HEK293 (cell line): ENCODE measurements around the gene HTT.

ENCODE experiments used
- CTCF ChIA-PET: fragments of 350-600 bp; formaldehyde crosslinking; extraction: SDS; loops from one replicate; lab custom pipeline; 2021; ENCODE audit warnings: antibody characterized with exemption; lab: Yijun Ruan, JAX
- POLR2A ChIA-PET: fragments of 300-600 bp; formaldehyde crosslinking; extraction: SDS; loops from one replicate; lab custom pipeline; 2020; ENCODE audit warnings: antibody characterized with exemption, inconsistent platforms; lab: Yijun Ruan, JAX
- H3K27ac ChIP-seq: fragments of 200-500 bp; sonication (Bioruptor generic); 2 replicates; pipeline ENCODE4 v1.5.1; 2014; ENCODE audit warnings: low read depth, low read length, control low read depth, inconsistent platforms; ENCODE audit errors: extremely low read depth
- H3K36me3 ChIP-seq, 2 experiments: fragments of 200-500 bp in 1 of 2; sonication (Bioruptor generic) in 1 of 2; 1 replicate in 1 of 2; 2 replicates in 1 of 2; pipeline ENCODE4 v1.5.1; 2014 to 2017; ENCODE audit warnings: inconsistent platforms in 2 of 2, low read length in 2 of 2; ENCODE audit not compliant: control insufficient read depth in 2 of 2, insufficient read depth in 1 of 2
- H3K4me1 ChIP-seq: fragments of 200-500 bp; sonication (Bioruptor generic); 2 replicates; pipeline ENCODE4 v1.5.1; 2014; ENCODE audit warnings: mild to moderate bottlenecking, low read length, inconsistent platforms; ENCODE audit not compliant: control insufficient read depth, insufficient read depth
- H3K4me3 ChIP-seq: 2 replicates; pipeline ENCODE4 v1.5.1; 2011; ENCODE audit warnings: low read depth, mild to moderate bottlenecking, control low read depth, low read length, moderate library complexity
- H3K9me3 ChIP-seq: fragments of 200-500 bp; sonication (Bioruptor generic); 2 replicates; pipeline ENCODE4 v1.5.1; 2014; ENCODE audit warnings: low read depth, low read length, inconsistent platforms; ENCODE audit not compliant: control insufficient read depth, insufficient read depth
- FEZF1 ChIP-seq: fragments of 450-650 bp; formaldehyde crosslinking; IDR thresholded peaks from 2 replicates; pipeline ENCODE4 v1.5.1; 2016; ENCODE audit warnings: missing biosample characterization, missing genetic modification characterization
- KLF16 ChIP-seq: fragments of 450-650 bp; formaldehyde crosslinking; IDR thresholded peaks from 2 replicates; pipeline ENCODE4 v1.5.1; 2017; ENCODE audit warnings: missing biosample characterization, missing genetic modification characterization
- KLF7 ChIP-seq: fragments of 450-650 bp; formaldehyde crosslinking; IDR thresholded peaks from 2 replicates; pipeline ENCODE4 v1.5.1; 2016; ENCODE audit warnings: missing biosample characterization, missing genetic modification characterization, borderline replicate concordance
- KLF8 ChIP-seq: fragments of 450-650 bp; formaldehyde crosslinking; IDR thresholded peaks from 2 replicates; pipeline ENCODE4 v1.5.1; 2016; ENCODE audit warnings: missing biosample characterization, missing genetic modification characterization
- MYNN ChIP-seq: fragments of 450-650 bp; formaldehyde crosslinking; IDR thresholded peaks from 2 replicates; pipeline ENCODE4 v1.5.1; 2016; ENCODE audit warnings: missing biosample characterization, missing genetic modification characterization, borderline replicate concordance
- ZBTB17 ChIP-seq: fragments of 450-650 bp; formaldehyde crosslinking; IDR thresholded peaks from 2 replicates; pipeline ENCODE4 v1.5.1; 2016; ENCODE audit warnings: missing biosample characterization, missing genetic modification characterization
- ZBTB26 ChIP-seq: fragments of 450-650 bp; formaldehyde crosslinking; optimal IDR thresholded peaks from 2 replicates; pipeline ENCODE3; 2016; ENCODE audit warnings: missing biosample characterization, mild to moderate bottlenecking, missing genetic modification characterization
- ZNF10 ChIP-seq: fragments of 450-650 bp; formaldehyde crosslinking; IDR thresholded peaks from 2 replicates; pipeline ENCODE4 v1.5.1; 2017; ENCODE audit warnings: missing biosample characterization, missing genetic modification characterization
- ZNF121 ChIP-seq: fragments of 450-650 bp; formaldehyde crosslinking; IDR thresholded peaks from 2 replicates; pipeline ENCODE4 v1.5.1; 2016; ENCODE audit warnings: missing biosample characterization, missing genetic modification characterization
- ZNF132 ChIP-seq: fragments of 450-650 bp; formaldehyde crosslinking; IDR thresholded peaks from 2 replicates; pipeline ENCODE4 v1.5.1; 2017; ENCODE audit warnings: missing biosample characterization, missing genetic modification characterization, borderline replicate concordance
- ZNF146 ChIP-seq: fragments of 450-650 bp; formaldehyde crosslinking; IDR thresholded peaks from 2 replicates; pipeline ENCODE4 v1.5.1; 2016; ENCODE audit warnings: missing biosample characterization, missing genetic modification characterization
- ZNF175 ChIP-seq: fragments of 450-650 bp; formaldehyde crosslinking; IDR thresholded peaks from 2 replicates; pipeline ENCODE4 v1.5.1; 2016; ENCODE audit warnings: missing biosample characterization, missing genetic modification characterization
- ZNF280D ChIP-seq: fragments of 450-650 bp; formaldehyde crosslinking; IDR thresholded peaks from 2 replicates; pipeline ENCODE4 v1.5.1; 2016; ENCODE audit warnings: missing biosample characterization, missing genetic modification characterization
- ZNF341 ChIP-seq: fragments of 450-650 bp; formaldehyde crosslinking; IDR thresholded peaks from 2 replicates; pipeline ENCODE4; 2016; ENCODE audit warnings: low read depth, missing biosample characterization, missing genetic modification characterization
- ZNF37A ChIP-seq: fragments of 450-650 bp; IDR thresholded peaks from 2 replicates; pipeline ENCODE4 v1.5.1; 2018; ENCODE audit warnings: missing biosample characterization, missing genetic modification characterization
- ZNF423 ChIP-seq: fragments of 450-650 bp; formaldehyde crosslinking; IDR thresholded peaks from 2 replicates; pipeline ENCODE4 v1.5.1; 2016; ENCODE audit warnings: missing biosample characterization, missing genetic modification characterization
- ZNF433 ChIP-seq: fragments of 450-650 bp; formaldehyde crosslinking; IDR thresholded peaks from 2 replicates; pipeline ENCODE4 v1.5.1; 2016; ENCODE audit warnings: missing biosample characterization, missing genetic modification characterization, low read depth
- ZNF521 ChIP-seq: fragments of 450-650 bp; formaldehyde crosslinking; IDR thresholded peaks from 2 replicates; pipeline ENCODE4 v1.5.1; 2017; ENCODE audit warnings: missing biosample characterization, mild to moderate bottlenecking, missing genetic modification characterization
- ZNF645 ChIP-seq: fragments of 450-650 bp; formaldehyde crosslinking; IDR thresholded peaks from 2 replicates; pipeline ENCODE4; 2016; ENCODE audit warnings: missing biosample characterization, missing genetic modification characterization
- ZNF654 ChIP-seq: fragments of 450-650 bp; formaldehyde crosslinking; IDR thresholded peaks from 2 replicates; pipeline ENCODE4 v1.5.1; 2016; ENCODE audit warnings: low read depth, missing biosample characterization, missing genetic modification characterization
- ZNF768 ChIP-seq: fragments of 450-650 bp; formaldehyde crosslinking; IDR thresholded peaks from 2 replicates; pipeline ENCODE4 v1.5.1; 2018; ENCODE audit warnings: missing biosample characterization, mild to moderate bottlenecking, missing genetic modification characterization
- ZNF792 ChIP-seq: fragments of 450-650 bp; formaldehyde crosslinking; IDR thresholded peaks from 2 replicates; pipeline ENCODE4 v1.5.1; 2016; ENCODE audit warnings: missing biosample characterization, missing genetic modification characterization
- TF ChIP-seq, protein P1 (sequence below): fragments of 450-650 bp; formaldehyde crosslinking; IDR thresholded peaks from 2 replicates; pipeline ENCODE4 v1.5.1; 2016; ENCODE audit warnings: missing biosample characterization, missing genetic modification characterization

HTT gene

DNA sequence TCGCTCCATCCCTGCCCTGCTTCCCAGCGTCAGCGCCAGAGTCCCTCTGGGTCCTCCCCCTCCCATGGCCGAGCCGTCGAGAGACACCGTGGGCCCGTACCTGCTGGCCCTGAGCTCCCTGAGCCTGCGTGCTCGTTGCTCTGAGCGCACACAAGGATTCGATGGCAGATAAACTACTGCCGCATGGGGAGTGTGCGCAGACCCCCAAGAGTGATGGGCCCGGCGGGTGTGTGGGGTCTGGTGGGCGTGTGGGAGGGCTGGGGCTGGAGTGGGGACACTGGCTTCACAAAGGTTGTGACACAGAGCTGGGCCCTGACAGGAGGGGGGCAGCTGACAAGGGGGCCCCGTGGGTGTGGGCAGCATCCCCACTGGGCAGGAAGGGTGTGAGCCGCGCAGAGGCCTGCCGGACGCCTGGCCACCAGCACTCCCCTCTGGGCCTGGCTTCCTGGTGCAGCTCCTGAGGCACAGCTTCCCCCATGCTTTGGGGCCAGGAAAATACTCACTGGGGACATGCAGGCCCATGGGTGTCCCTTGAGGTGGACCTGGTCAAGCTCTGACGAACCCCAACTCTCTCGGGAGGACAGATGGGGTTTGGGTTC lies 213.6 kb downstream of the HTT start:
- Histone ChIP-seq H3K27ac (no peak overlapping the region), H3K4me1 (no peaks in the 10 kb centered on the region), H3K9me3 (no peaks in the 10 kb centered on the region), H3K36me3 (no peaks in the 10 kb centered on the region), H3K4me3 (no peak overlapping the region)
- ChIA-PET POLR2A (no interaction called here), CTCF (no interaction called here)
- no peak for TF ChIP-seq ZNF645 (tag by site-specific recombination)
- no peak for TF ChIP-seq KLF7 (tag by site-specific recombination)
- no peak for TF ChIP-seq ZNF654 (tag by site-specific recombination)
- no peak for TF ChIP-seq ZNF10
- no peak for TF ChIP-seq ZBTB17 (tag by site-specific recombination)

GRCh38 chr4:3288571-3289094 lies 214.2 kb downstream of the HTT start:
- no peak overlapping the region for H3K4me3 ChIP-seq
- no peak for TF ChIP-seq ZNF132
- no peak for TF ChIP-seq ZNF792 (tag by site-specific recombination)
- no peak for TF ChIP-seq KLF8
- TF ChIP-seq ZNF341 (tag by site-specific recombination) = no peak
- TF ChIP-seq ZNF521 (tag by site-specific recombination) = no peak
- no peak for TF ChIP-seq ZNF37A
- no peak for TF ChIP-seq ZNF768 (tag by site-specific recombination)
- TF ChIP-seq ZNF433 (tag by site-specific recombination) = no peak
- TF ChIP-seq ZNF423 (tag by site-specific recombination) = no peak
- TF ChIP-seq MYNN (tag by site-specific recombination) = no peak
- TF ChIP-seq KLF16 (tag by site-specific recombination) = no peak
- no peak for TF ChIP-seq ZNF280D (tag by site-specific recombination)
- TF ChIP-seq ZNF175 = no peak
- no peak for TF ChIP-seq ZNF146
- no peak for TF ChIP-seq FEZF1 (tag by site-specific recombination)
- TF ChIP-seq ZBTB26 = no peak
- no peak for TF ChIP-seq ZNF121
- TF ChIP-seq, protein P1, sequence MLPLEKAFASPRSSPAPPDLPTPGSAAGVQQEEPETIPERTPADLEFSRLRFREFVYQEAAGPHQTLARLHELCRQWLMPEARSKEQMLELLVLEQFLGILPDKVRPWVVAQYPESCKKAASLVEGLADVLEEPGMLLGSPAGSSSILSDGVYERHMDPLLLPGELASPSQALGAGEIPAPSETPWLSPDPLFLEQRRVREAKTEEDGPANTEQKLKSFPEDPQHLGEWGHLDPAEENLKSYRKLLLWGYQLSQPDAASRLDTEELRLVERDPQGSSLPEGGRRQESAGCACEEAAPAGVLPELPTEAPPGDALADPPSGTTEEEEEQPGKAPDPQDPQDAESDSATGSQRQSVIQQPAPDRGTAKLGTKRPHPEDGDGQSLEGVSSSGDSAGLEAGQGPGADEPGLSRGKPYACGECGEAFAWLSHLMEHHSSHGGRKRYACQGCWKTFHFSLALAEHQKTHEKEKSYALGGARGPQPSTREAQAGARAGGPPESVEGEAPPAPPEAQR (tag by site-specific recombination) = no peak
- POLR2A ChIA-PET = no interaction called here
- H3K9me3 ChIP-seq = no peaks in the 10 kb centered on the region
- no peaks in the 10 kb centered on the region for H3K36me3 ChIP-seq
- no peak overlapping the region for H3K27ac ChIP-seq
- CTCF ChIA-PET = no interaction called here
- no peaks in the 10 kb centered on the region for H3K4me1 ChIP-seq
